HCEC 1CT (cell line): ENCODE results near the gene CYTIP.
"Not testable (repeated sequence)": the region's sequence is repeated elsewhere in the genome, so short reads cannot be mapped to it uniquely, and the experiment has no call there.

Source experiments
- DNase-seq: peaks from one replicate; pipeline ENCODE4 v3.0.0-alpha.2; 2017

Gene CYTIP

DNA sequence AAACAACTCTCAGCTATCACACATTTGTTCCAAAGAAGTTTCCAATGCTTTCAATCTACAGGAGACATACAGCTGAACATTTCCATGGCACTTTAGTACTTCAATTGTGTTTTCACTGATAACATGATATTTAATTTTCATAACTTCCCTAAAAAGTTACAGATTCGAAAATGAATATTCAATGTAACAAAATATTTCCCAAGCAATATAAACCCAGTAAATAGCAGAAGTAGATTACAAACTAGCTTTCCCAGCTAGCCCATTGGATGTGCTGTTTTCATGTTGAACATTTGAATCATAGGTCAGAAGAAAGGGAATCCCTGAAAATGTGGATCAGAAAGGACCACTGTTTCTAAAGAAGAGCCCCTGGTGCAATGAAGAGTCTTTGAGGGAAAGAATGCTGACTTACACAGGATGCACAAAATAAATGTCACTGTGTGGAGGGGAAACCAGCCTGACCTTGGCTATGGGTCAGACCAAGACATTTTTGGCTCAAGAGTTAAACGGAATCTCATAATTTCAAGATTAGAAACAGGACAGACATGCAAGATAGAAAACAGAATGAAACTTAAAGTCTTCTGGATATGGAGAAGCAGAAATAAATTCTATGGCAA, 22.5 kb downstream of the CYTIP start:
- no peak for DNase-seq

DNA sequence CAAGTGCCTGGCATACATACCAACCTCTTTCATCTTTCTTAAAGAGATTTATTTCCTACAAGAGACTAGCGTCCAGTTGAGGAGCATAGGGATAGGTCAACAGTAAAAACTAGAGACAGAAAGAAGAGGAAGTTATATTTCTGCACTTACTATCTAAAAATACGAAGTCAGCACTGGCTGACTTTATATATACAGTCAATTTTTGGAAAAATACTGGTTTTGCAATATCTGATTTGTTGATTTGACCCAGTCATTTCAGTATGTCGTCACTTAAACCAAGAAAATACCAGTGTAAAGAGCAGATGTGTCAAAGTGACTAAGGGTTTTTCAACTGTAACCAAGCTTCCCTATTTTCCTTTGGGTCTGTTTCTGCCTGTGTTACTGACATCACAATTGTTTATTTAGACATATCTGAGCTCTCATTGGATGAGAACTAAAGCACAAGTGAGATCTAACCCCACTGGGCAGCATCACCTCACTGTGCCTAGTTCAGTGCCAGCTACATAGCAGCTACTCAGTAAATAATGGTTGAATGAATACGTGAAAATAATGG, 23.0 kb downstream of the CYTIP start:
- peak; percentile 77 for DNase-seq

DNA sequence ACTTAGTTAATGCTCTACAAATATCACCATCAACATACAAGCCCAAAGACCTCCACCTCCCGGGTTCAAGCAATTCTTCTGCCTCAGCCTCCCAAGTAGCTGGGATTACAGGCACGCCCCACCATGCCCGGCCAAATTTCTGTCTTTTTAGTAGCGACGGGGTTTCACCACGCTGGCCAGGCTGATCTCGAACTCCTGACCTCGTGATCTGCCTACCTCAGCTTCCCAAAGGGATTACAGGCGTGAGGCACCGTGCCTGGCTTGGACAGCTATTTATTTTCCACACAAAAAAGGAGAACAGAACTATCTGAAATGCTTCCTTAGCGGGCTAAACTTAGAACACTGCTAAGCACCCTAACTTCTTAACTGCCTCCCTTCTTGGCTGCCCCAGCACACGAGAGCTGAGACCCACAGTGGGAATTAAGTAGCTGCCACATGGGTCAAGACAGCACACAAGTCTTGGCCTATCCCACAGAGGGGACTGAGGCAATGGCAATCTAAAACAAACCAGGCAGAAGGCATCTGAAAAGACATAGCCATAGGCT, 24.8 kb downstream of the CYTIP start:
- no peak for DNase-seq

DNA sequence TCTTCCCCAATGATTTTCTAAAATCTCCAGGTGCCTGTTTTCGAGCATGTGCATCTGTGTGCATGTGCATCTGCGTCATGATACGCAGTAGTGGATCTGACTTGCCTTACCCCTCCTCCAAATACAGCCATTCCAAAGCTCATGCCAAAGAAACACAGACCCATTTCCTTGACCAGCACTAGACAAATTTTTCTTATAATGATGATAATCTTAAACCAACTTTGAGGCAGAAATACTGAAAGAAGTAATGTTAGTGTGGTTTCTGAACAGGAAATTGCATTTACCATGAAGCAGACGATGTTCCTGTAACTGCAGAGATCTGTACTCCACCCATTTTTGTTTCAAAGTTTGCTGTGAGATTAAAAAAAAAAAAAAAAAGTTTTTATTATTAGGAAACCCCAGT, 25.6 kb downstream of the CYTIP start:
- DNase-seq, result no peak

DNA sequence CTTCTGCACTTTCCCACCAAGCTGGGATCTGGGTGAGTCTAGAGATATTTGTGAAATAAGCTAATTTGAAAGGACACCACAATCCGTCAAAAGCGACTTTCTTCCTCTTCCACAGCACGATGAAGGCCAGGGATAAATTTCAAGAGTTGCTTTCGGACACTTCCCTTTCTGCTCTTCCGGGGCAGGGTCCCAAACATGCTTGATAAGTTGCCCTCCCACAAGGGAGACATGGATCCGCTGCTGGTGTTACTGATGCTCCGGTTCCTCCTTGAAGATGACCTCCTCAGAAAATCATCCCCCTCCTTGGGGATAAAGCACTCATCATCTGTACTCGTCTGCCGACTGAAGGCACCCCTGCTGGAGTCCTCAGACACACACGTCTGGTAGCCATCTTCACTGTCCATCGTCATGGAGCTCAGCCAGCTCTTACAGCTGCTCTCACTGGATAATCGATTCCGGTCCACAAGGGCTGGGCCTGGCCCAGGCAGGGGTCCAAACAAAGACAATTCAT, 28.2 kb downstream of the CYTIP start:
- DNase-seq, result no peak

DNA sequence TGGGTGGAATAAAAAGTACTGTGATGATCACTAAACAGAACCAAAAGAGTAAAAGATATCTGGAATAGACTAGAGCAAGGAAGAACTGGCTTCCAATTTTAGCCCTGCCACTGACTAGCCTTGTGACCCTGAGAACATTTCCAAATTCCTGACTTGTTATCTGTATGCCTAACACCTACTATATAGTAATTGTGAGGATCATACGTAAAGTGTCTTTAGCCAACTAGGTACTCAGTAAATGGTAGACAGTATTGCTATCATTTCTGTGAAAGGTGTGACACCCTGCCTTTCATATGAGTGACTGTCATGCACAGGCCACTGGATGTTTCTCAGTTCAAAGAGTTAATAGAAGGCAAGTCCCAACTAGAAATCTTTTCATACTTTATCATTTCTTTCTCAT, 29.8 kb downstream of the CYTIP start:
- no peak for DNase-seq

DNA sequence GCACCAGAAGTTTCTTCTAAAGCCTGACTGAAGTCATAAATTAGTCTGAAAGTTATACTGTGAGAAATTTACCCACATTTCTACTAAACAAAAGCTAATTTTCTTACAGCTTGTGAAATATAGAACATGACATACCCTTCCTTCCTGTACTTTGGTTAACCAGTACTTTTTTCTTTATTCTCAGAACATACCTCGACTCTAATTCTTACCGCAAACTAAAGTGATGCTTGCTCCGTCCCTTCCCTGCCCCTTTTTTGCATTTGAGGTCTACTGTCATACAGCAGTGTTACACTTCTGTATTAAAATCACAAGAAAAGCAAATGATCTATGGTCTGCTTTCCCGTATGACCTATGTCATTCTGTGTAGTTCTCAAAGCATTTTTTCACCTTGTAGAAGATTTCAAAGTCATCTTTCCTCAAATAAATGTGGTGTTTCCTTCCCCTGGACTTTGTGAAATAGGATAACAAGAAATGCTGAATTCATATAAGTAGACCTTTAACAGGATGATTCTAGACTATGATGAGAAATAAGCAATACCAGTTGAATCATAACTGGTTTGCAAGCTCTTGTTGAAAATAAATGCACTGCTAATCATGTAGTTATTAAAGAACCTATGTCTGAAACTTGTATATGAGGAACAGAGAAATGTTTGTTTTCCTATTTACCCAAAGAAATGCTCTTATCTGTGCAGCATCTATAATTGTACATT, 30.4 kb downstream of the CYTIP start:
- no peak for DNase-seq

DNA sequence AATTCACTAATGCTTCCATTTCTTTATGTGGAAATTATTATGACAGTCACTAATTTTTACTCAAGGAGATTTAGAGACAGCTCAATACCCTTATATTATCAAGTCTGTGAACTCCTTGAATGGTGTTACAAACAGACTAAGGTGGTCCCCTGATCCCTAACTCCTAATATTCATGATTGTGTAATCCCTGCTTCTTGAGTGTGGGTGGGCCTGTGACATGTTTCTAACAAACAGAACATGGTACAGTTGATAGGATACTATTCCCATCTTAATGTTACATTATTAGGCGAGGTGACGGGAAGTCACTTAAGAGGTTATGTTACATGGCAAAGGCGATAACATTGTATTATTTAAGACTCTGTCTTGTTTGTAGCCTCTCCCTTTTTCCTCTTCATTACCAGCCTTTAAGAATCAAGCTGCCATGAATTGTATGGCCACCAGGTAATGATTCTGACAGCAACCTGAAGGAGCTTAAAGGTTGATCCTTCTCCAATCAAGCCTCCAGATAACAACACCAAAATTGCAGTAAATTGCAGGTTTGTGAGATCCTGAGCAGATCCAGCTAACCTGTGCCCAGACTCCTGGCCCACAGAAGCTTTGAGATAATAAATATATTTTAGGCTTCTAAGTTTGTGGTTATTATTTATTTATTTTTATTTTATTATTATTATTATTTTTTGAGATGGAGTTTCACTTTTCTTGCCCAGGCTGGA, 32.1 kb downstream of the CYTIP start:
- no peak for DNase-seq

DNA sequence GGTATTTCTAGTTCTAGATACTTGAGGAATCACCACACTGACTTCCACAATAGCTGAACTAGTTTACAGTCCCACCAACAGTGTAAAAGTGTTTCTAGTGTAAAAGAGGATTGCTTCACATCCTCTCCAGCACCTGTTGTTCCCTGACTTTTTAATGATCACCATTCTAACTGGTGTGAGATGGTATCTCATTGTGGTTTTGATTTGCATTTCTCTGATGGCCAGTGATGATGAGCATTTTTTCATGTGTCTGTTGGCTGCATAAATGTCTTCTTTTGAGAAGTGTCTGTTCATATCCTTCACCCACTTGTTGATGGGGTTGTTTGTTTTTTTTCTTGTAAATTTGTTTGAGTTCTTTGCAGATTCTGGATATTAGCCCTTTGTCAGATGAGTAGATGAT, 38.5 kb downstream of the CYTIP start:
- DNase-seq, result not testable (repeated sequence)

DNA sequence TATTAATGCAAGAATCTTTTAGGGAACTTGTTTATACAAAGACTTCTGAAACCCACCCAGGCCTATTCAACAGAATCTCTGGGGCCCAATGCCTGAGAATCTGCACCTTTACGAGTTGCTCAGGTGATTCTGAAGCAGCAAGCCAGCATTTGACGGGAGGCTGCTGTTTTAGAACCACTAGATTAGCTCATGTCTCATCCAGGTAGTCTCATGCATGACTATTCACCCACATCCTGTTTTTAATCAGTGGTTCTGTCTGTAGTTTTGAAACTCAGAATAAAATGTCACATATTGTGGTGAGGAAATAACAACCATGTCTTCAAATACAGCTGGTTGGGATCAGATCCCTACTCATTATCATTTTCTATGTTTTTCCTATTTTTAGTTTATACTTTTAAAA, 39.5 kb downstream of the CYTIP start:
- DNase-seq, result peak; percentile 44

DNA sequence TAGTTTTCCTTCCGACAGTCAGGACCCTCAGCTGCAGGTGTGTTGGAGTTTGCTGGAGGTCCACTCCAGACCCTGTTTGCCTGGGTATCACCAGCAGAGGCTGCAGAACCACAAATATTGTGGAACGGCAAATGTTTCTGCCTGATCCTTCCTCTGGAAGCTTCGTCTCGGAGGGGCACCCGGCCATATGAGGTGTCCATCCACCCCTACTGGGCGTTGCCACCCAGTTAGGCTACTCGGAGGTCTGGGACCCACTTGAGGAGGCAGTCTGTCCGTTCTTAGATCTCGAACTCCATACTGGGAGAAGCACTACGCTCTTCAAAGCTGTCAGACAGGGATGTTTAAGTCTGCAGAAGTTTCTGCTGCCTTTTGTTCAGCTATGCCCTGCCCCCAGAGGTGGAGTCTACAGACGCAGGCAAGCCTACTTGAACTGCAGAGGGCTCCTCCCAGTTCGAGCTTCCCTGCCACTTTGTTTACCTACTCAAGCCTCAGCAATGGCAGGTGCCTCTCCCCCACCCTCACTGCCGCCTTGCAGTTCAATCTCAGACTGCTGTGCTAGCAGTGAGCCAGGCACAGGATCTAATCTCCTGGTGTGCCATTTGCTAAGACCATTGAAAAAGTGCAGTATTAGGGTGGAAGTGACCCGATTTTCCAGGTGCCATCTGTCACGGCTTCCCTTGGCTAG, 40.9 kb downstream of the CYTIP start:
- DNase-seq, result not testable (repeated sequence)

DNA sequence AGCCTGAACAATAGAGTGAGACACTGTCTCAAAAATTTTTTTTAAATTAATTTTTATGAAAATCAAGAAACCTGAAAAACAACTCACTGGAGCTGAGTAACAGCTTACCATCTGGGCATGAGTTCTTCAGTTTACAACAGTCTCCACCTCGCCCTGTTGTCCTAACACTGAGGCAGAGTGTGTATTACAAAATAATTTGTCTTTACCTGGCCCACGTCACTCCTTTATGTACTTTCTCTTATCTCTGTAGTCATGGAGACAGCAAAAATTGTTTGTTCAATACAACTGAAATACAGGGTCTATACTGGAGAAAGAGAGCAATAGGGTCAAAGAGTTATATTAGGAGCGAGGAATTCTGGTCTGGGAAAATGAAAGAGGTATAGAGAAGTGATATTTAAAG, 48.1 kb downstream of the CYTIP start:
- DNase-seq, result no peak

DNA sequence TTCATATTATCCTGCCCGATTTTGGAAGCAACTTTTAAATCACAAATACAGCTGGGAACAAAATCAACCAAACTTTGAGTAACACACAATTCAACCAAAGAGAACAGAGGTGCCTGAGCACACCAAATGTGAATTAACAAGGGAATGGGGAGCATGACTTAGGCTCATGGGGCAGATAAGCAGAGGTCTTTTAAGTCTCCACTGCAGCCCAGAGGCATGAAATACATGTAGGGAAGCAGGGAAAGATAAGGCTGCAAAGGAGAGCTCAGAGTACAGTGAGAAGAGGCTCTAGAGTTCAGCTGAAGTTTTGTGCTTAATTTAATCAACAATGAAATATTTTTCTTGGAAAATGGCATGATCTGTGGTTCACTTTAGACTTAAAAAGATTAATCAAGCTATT, 49.0 kb downstream of the CYTIP start:
- no peak for DNase-seq

DNA sequence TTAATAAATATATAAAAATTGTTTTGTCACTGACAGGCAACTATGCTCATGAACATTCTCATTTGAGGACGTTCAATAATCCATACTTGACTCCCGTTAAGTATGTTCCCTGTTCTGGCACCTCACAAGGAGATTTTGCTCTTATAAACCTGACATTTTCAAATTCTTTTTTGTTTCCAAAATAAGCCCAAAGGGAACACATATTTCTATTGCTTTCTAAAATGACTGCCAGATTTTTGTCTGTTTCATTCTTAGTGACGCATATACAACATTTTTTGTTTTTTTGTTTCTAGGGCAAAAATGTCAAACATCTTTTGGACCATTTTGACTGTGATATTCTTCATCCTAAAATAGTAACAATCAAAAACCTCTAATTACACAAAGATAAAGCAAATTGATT, 50.5 kb downstream of the CYTIP start:
- DNase-seq, result no peak

DNA sequence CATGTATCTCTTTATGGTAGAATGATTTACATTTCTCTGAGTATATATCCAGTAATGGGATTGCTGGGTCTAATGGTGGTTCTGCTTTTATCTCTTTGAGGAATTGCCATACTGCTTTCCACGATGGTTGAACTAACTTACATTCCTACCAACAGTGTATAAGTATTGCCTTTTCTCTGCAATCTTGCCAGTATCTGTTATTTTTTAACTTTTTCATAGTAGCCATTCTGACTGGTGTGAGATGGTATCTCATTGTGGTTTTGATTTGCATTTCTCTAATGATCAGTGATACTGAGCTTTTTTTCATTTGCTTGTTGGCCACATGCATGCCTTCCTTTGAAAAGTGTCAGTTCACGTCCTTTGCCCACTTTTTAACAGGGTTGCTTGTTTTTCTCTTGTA, 55.1 kb downstream of the CYTIP start:
- no peak for DNase-seq

DNA sequence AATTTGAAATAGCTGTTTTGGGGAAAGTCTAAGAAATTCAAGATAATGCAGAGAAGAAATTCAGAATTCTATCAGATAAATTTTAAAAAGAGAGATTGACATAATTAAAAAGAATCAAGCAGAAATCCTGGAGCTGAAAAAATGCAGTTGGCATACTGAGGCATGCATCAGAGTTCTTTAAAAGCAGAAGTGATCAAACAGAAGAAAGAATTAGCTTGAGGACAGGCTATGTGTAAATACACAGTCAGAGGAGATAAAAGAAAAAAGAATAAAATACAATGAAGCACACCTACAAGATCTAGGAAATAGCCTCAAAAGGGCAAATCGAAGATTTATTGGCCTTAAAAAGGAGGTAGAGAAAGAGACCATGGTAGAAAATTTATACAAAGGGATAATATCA, 57.1 kb downstream of the CYTIP start:
- no peak for DNase-seq

DNA sequence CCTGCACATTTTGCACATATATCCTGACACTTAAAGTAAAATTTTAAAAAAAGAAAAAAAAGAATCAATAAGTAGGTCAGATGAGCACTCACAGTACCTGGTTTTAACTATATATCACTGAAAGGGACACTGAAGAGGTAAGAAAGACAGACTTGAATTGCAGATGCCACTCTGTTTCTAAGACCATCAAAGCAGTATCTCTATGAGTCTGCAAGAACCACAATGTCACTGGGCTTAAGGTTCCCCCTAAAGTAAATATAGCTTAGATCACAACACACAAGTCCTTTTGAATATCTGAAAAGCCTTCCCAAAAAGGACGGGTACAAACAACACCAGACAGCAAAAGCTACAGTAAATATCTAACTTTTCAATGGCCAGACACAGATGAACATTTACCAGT, 57.6 kb downstream of the CYTIP start:
- no peak for DNase-seq

DNA sequence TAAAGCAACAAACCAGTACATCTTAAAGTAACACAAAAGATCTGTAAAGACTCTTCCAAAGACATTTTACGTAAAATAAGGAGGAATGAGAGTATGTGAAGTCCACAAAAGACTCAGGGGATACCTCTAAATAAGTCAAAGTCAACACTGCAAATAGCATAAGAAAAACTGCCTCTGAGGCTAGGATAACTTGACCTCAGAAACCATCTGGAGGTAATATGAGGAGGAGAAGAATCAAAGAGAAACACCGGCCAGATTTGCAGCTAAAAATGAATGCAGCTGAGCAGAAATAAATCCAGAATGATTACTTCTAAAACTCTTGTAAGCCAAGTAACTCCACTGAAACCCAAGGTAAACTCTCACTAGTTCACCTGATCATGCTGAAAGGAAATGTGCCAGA, 66.0 kb downstream of the CYTIP start:
- no peak for DNase-seq

DNA sequence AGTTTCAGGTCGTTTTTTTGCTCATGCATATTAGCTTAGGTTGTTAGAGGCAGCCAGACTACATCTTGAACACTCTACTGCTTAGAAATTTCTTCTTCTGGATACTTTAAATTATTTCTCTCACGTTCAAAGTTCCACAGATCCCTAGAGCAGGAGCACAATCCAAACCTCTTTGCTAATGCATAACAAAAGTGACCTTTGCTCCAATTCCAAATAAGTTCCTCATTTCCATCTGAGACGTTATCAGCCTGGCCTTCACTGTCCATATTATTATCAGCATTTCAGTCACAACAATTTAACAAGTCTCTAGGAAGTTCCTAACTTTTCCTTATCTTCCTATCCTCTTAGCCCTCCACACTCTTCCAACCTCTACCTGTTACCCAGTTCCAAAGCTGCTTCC, 67.8 kb downstream of the CYTIP start:
- DNase-seq, result no peak

DNA sequence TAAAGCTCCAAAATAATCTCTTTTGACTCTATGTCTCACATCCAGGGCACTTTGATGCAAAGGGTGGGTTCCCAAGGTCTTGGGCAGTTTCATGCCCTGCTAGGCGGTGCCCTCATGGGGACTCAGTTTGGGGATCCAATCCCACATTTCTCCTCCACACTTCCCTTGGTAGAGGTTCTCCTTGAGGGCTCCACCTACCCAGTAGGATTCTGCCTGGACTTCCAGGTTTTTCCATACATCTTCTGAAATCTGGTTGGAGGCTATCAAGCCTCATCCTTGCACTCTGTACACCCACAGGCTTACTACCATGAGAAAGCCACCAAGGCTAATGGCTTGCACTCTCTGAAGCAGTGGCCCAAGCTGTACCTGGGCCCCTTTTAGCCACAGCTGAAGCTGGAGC, 68.5 kb downstream of the CYTIP start:
- DNase-seq, result no peak

DNA sequence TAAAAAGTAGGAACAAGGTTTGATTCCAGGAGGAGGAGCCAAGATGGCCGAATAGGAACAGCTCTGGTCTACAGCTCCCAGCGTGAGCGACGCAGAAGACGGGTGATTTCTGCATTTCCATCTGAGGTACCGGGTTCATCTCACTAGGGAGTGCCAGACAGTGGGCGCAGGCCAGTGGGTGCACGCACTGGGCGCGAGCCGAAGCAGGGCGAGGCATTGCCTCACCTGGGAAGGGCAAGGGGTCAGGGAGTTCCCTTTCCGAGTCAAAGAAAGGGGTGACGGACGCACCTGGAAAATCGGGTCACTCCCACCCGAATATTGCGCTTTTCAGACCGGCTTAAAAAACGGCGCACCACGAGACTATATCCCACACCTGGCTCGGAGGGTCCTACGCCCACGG, 75.4 kb downstream of the CYTIP start:
- DNase-seq, result not testable (repeated sequence)

DNA sequence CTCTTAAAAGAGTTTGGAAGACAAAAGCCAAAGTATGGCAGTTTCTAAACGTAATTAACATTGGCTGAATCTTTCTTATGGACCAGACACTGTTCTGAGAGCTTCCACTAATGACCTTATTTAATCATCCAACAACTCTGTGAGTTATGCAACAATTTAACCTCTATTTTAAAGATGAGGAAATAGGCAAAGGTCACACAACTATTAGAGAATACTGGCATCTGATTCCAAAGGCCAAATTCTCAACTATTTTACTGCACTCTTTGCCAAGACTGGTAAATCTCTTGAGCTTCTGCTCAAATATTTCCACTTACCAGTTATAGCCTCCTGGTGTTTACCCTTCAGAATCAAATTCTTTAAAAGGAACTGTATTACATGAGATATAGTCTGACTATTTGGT, 76.2 kb downstream of the CYTIP start:
- no peak for DNase-seq
